ENCODE results near the gene CHST9.
"Not testable (repeated sequence)": the region's sequence is repeated elsewhere in the genome, so short reads cannot be mapped to it uniquely, and the experiment has no call there.

Gene CHST9

GRCh38 chr18:26930630-26931029 lies 254.5 kb downstream of the CHST9 start:
- no peak for DNase-seq (ENCODE audit: low read depth in 2 of 2)

- no peak for DNase-seq (ENCODE audit: low read depth in 2 of 2)
Measured at GRCh38 chr18:26928670-26929313, 256.3 kb downstream of the CHST9 start.

- DNase-seq (ENCODE audit: low read depth in 2 of 2), result not testable (repeated sequence)
Measured at GRCh38 chr18:26927822-26928221, 257.3 kb downstream of the CHST9 start.

GRCh38 chr18:26926066-26926675 lies 258.9 kb downstream of the CHST9 start:
- DNase-seq (ENCODE audit: low read depth in 2 of 2), result no peak

GRCh38 chr18:26925313-26925712 lies 259.8 kb downstream of the CHST9 start:
- DNase-seq (ENCODE audit: low read depth in 2 of 2), result no peak

- DNase-seq (ENCODE audit: low read depth in 2 of 2), result no peak
Measured at GRCh38 chr18:26922313-26922712, 262.8 kb downstream of the CHST9 start.

GRCh38 chr18:26920644-26921043 lies 264.5 kb downstream of the CHST9 start:
- no peak for DNase-seq (ENCODE audit: low read depth in 2 of 2)

- DNase-seq (ENCODE audit: low read depth in 2 of 2), result no peak
Measured at GRCh38 chr18:26919627-26920026, 265.5 kb downstream of the CHST9 start.

- DNase-seq (ENCODE audit: low read depth in 2 of 2), result no peak
Measured at GRCh38 chr18:26919201-26919600, 265.9 kb downstream of the CHST9 start.

GRCh38 chr18:26911840-26912239 lies 273.3 kb downstream of the CHST9 start:
- no peak for DNase-seq (ENCODE audit: low read depth in 2 of 2)

GRCh38 chr18:26909599-26910290 lies 275.4 kb downstream of the CHST9 start:
- DNase-seq (ENCODE audit: low read depth in 2 of 2), result no peak

- no peak for DNase-seq (ENCODE audit: low read depth in 2 of 2)
Measured at GRCh38 chr18:26908906-26909305, 276.2 kb downstream of the CHST9 start.

- no peak for DNase-seq (ENCODE audit: low read depth in 2 of 2)
Measured at GRCh38 chr18:26902291-26902690, 282.8 kb downstream of the CHST9 start.

- DNase-seq (ENCODE audit: low read depth in 2 of 2), result no peak
Measured at GRCh38 chr18:26901020-26901419, 284.1 kb downstream of the CHST9 start.

GRCh38 chr18:26894426-26894825 lies 290.7 kb downstream of the CHST9 start:
- no peak for DNase-seq (ENCODE audit: low read depth in 2 of 2)

GRCh38 chr18:26893996-26894395 lies 291.1 kb downstream of the CHST9 start:
- DNase-seq (ENCODE audit: low read depth in 2 of 2), result no peak

- no peak for DNase-seq (ENCODE audit: low read depth in 2 of 2)
Measured at GRCh38 chr18:26888259-26888658, 296.8 kb downstream of the CHST9 start.

GRCh38 chr18:26875040-26875654 lies 310.0 kb downstream of the CHST9 start:
- no peak for DNase-seq (ENCODE audit: low read depth in 2 of 2)

- DNase-seq (ENCODE audit: low read depth in 2 of 2), result no peak
Measured at GRCh38 chr18:26874283-26874682, 310.8 kb downstream of the CHST9 start.

- DNase-seq (ENCODE audit: low read depth in 2 of 2), result no peak
Measured at GRCh38 chr18:26869640-26870039, 315.5 kb downstream of the CHST9 start.

- DNase-seq (ENCODE audit: low read depth in 2 of 2), result no peak
Measured at GRCh38 chr18:26868968-26869586, 316.0 kb downstream of the CHST9 start.

GRCh38 chr18:26867471-26867870 lies 317.6 kb downstream of the CHST9 start:
- no peak for DNase-seq (ENCODE audit: low read depth in 2 of 2)
